Naive thymus-derived CD8-positive, alpha-beta T cell (primary cell): ENCODE measurements around the gene CCDC40. TPM values are rescaled to one million over a fixed set of nuclear protein-coding genes. Genes with fewer than 3 reads are reported as not detected.

ENCODE experiments used
- ATAC-seq, 2 donors: fragments of 150-1000 bp; cut with Tn5 transposase in 1 of 2; sonication (Bioruptor Pico), chemical (Tn5 transposase) in 1 of 2; 1 replicate in 1 of 2; 2 replicates in 1 of 2; pipeline ENCODE4 v1.10.0; 2021; ENCODE audit warnings: mild to moderate bottlenecking in 2 of 2, moderate library complexity in 2 of 2
- POLR2A ChIA-PET: fragments of 350-600 bp; sonication (Branson Sonifier 250); formaldehyde crosslinking; loops from one replicate; lab custom pipeline; 2021; ENCODE audit warnings: antibody characterized with exemption; lab: Charles Lee
- DNase-seq, 10 donors: peaks; one replicate each; pipeline versions ENCODE4 v3.0.0 to v3.0.0-alpha.2; 2020 to 2022
- H3K27ac Mint-ChIP-seq, 10 donors: one replicate each; pipeline ENCODE4 v1.8.0; 2020 to 2022; ENCODE audit warnings: mild to moderate bottlenecking in 10 of 10, mixed read lengths in 10 of 10, moderate library complexity in 4 of 10, inconsistent platforms in 1 of 10
- H3K27me3 Mint-ChIP-seq, 5 donors: one replicate each; pipeline ENCODE4 v1.8.0; 2021 to 2022; ENCODE audit warnings: mixed read lengths in 5 of 5
- H3K36me3 Mint-ChIP-seq, 3 donors: one replicate each; pipeline ENCODE4 v1.8.0; 2020 to 2022; ENCODE audit warnings: mixed read lengths in 3 of 3, mild to moderate bottlenecking in 2 of 3, inconsistent platforms in 1 of 3
- H3K4me1 Mint-ChIP-seq, 4 donors: one replicate each; pipeline ENCODE4 v1.8.0; 2021 to 2022; ENCODE audit warnings: mixed read lengths in 4 of 4
- H3K4me3 Mint-ChIP-seq, 10 donors: one replicate each; pipeline ENCODE4 v1.8.0; 2020 to 2022; ENCODE audit warnings: mild to moderate bottlenecking in 10 of 10, mixed read lengths in 10 of 10, moderate library complexity in 6 of 10, inconsistent platforms in 1 of 10
- H3K9me3 Mint-ChIP-seq, 9 donors: one replicate each; pipeline ENCODE4 v1.8.0; 2020 to 2022; ENCODE audit warnings: mixed read lengths in 9 of 9, mild to moderate bottlenecking in 3 of 9, inconsistent platforms in 1 of 9, moderate library complexity in 1 of 9
- polyA plus RNA-seq, 3 donors: library from polyadenylated mRNA; unstranded; fragments of 300-500 nt; fragmentation: Illumina TruSeq; gene quantifications; one replicate each; pipeline ENCODE4 v1.2.3, GENCODE V29; 2021
- total RNA-seq, 8 experiments: library from RNA in 2 of 8; stranded (reverse) in 2 of 8; gene quantifications; one replicate each; pipeline ENCODE4 v1.2.3 and lab custom pipeline; 2021 to 2026

The CCDC40 gene
- total and polyA plus RNA-seq, 5 experiments from 2014 or later, result 0.37 to 4.8 (median 4.2) TPM; not detected in 2

GRCh38 chr17:80104321-80104955 is 68.0 kb downstream of the CCDC40 start:
- H3K4me1 Mint-ChIP-seq, result peaks cover 16 to 32% (median 31%) of the 10 kb centered on the region in 4 donors
- H3K27ac Mint-ChIP-seq, result no peak overlapping the region
- no peaks in the 10 kb centered on the region for H3K9me3 Mint-ChIP-seq
- no peaks in the 10 kb centered on the region for H3K36me3 Mint-ChIP-seq
- ATAC-seq (no peak), DNase-seq (no peak)
- POLR2A ChIA-PET, result no interaction called here
- peak overlapping the region in 2 of 10 donors; percentile 22 to 48 for H3K4me3 Mint-ChIP-seq
- H3K27me3 Mint-ChIP-seq, result no peaks in the 10 kb centered on the region

GRCh38 chr17:80104956-80105375 is 68.5 kb downstream of the CCDC40 start:
- POLR2A ChIA-PET, result no interaction called here
- no peak overlapping the region for H3K27ac Mint-ChIP-seq
- no peak for ATAC-seq
- no peak overlapping the region for H3K4me3 Mint-ChIP-seq
- H3K36me3 Mint-ChIP-seq, result no peaks in the 10 kb centered on the region
- peaks cover 14 to 27% (median 26%) of the 10 kb centered on the region in 4 donors for H3K4me1 Mint-ChIP-seq
- no peak for DNase-seq
- no peaks in the 10 kb centered on the region for H3K9me3 Mint-ChIP-seq
- no peaks in the 10 kb centered on the region for H3K27me3 Mint-ChIP-seq

- no peak for ATAC-seq
- H3K4me1 Mint-ChIP-seq, result peaks cover 11 to 19% (median 18%) of the 10 kb centered on the region in 4 donors
- no peak for DNase-seq
- H3K36me3 Mint-ChIP-seq, result no peaks in the 10 kb centered on the region
- no peak overlapping the region for H3K27ac Mint-ChIP-seq
- H3K27me3 Mint-ChIP-seq, result no peaks in the 10 kb centered on the region
- no peaks in the 10 kb centered on the region for H3K9me3 Mint-ChIP-seq
- POLR2A ChIA-PET, result no interaction called here
- H3K4me3 Mint-ChIP-seq, result no peak overlapping the region
Observed at GRCh38 chr17:80105762-80106161, 69.3 kb downstream of the CCDC40 start.

GRCh38 chr17:80106176-80106575 is 69.7 kb downstream of the CCDC40 start:
- Mint-ChIP-seq H3K4me3 (no peak overlapping the region), H3K27ac (no peak overlapping the region), H3K27me3 (no peaks in the 10 kb centered on the region), H3K9me3 (no peaks in the 10 kb centered on the region), H3K36me3 (no peaks in the 10 kb centered on the region), H3K4me1 (peaks cover 9 to 16% (median 15%) of the 10 kb centered on the region in 4 donors)
- ATAC-seq, result no peak
- no peak for DNase-seq
- POLR2A ChIA-PET, result no interaction called here

- Mint-ChIP-seq H3K4me3 (no peak overlapping the region), H3K27me3 (no peaks in the 10 kb centered on the region), H3K4me1 (peaks cover 9 to 16% (median 15%) of the 10 kb centered on the region in 4 donors), H3K27ac (no peak overlapping the region), H3K36me3 (no peaks in the 10 kb centered on the region), H3K9me3 (no peaks in the 10 kb centered on the region)
- no peak for DNase-seq
- no peak for ATAC-seq
- POLR2A ChIA-PET, result no interaction called here
Observed at GRCh38 chr17:80106751-80107150, 70.3 kb downstream of the CCDC40 start.

- no peak overlapping the region for H3K4me3 Mint-ChIP-seq
- POLR2A ChIA-PET, result no interaction called here
- no peaks in the 10 kb centered on the region for H3K36me3 Mint-ChIP-seq
- no peaks in the 10 kb centered on the region for H3K9me3 Mint-ChIP-seq
- no peaks in the 10 kb centered on the region for H3K27me3 Mint-ChIP-seq
- no peak for ATAC-seq
- H3K4me1 Mint-ChIP-seq, result peaks cover 8 to 10% (median 9%) of the 10 kb centered on the region in 4 donors
- DNase-seq, result no peak
- H3K27ac Mint-ChIP-seq, result no peak overlapping the region
Observed at GRCh38 chr17:80107231-80108021, 71.0 kb downstream of the CCDC40 start.

- ATAC-seq (no peak), DNase-seq (no peak)
- H3K27me3 Mint-ChIP-seq, result no peaks in the 10 kb centered on the region
- no peak overlapping the region for H3K4me3 Mint-ChIP-seq
- no peaks in the 10 kb centered on the region for H3K9me3 Mint-ChIP-seq
- H3K27ac Mint-ChIP-seq, result no peak overlapping the region
- H3K4me1 Mint-ChIP-seq, result peaks cover under 1 to 4% (median 2%) of the 10 kb centered on the region in 4 donors
- POLR2A ChIA-PET, result no interaction called here
- H3K36me3 Mint-ChIP-seq, result no peaks in the 10 kb centered on the region
Observed at GRCh38 chr17:80108036-80108971, 71.9 kb downstream of the CCDC40 start.

GRCh38 chr17:80109066-80109660 is 72.7 kb downstream of the CCDC40 start:
- Mint-ChIP-seq H3K27ac (no peak overlapping the region), H3K27me3 (no peaks in the 10 kb centered on the region), H3K9me3 (no peaks in the 10 kb centered on the region), H3K4me1 (no peaks in the 10 kb centered on the region), H3K36me3 (no peaks in the 10 kb centered on the region), H3K4me3 (no peak overlapping the region)
- POLR2A ChIA-PET, result no interaction called here
- ATAC-seq (no peak), DNase-seq (no peak)

GRCh38 chr17:80109713-80110446 is 73.4 kb downstream of the CCDC40 start:
- no peak for DNase-seq
- Mint-ChIP-seq H3K27ac (no peak overlapping the region), H3K9me3 (peaks cover 0 to 2% (median 0%) of the 10 kb centered on the region in 9 donors), H3K4me3 (no peak overlapping the region), H3K27me3 (no peaks in the 10 kb centered on the region), H3K36me3 (peaks cover 0 to 2% (median 0%) of the 10 kb centered on the region in 3 donors), H3K4me1 (no peaks in the 10 kb centered on the region)
- ATAC-seq, result no peak
- POLR2A ChIA-PET, result interaction anchor here (0.9 kb wide), 1 partner anchor 8 kb away, joined by 5 read pairs; the partner anchor contains the start of gene GAA

GRCh38 chr17:80110447-80110812 is 74.0 kb downstream of the CCDC40 start:
- Mint-ChIP-seq H3K9me3 (peaks cover 0 to 8% (median 4%) of the 10 kb centered on the region in 9 donors), H3K27me3 (no peaks in the 10 kb centered on the region), H3K27ac (no peak overlapping the region), H3K36me3 (peaks cover 0 to 7% (median 0%) of the 10 kb centered on the region in 3 donors), H3K4me1 (no peaks in the 10 kb centered on the region), H3K4me3 (no peak overlapping the region)
- DNase-seq (no peak), ATAC-seq (no peak)
- POLR2A ChIA-PET, result interaction anchor here (0.5 to 0.9 kb wide), 2 partner anchors 9 to 169 kb away, joined by 3 to 5 read pairs; partner anchors contain the start of gene GAA

- H3K27me3 Mint-ChIP-seq, result no peaks in the 10 kb centered on the region
- POLR2A ChIA-PET, result interaction anchor here (0.5 to 0.9 kb wide), 2 partner anchors 10 to 168 kb away, joined by 3 to 5 read pairs; partner anchors contain the start of gene GAA
- peaks cover 0 to 12% (median 6%) of the 10 kb centered on the region in 9 donors for H3K9me3 Mint-ChIP-seq
- H3K4me3 Mint-ChIP-seq, result no peak overlapping the region
- H3K36me3 Mint-ChIP-seq, result peaks cover 0 to 7% (median 2%) of the 10 kb centered on the region in 3 donors
- no peaks in the 10 kb centered on the region for H3K4me1 Mint-ChIP-seq
- DNase-seq (no peak), ATAC-seq (no peak)
- H3K27ac Mint-ChIP-seq, result no peak overlapping the region
Observed at GRCh38 chr17:80110927-80111701, 74.7 kb downstream of the CCDC40 start.
